Measurements from ENCODE around the gene COX7C.

COX7C gene

DNA sequence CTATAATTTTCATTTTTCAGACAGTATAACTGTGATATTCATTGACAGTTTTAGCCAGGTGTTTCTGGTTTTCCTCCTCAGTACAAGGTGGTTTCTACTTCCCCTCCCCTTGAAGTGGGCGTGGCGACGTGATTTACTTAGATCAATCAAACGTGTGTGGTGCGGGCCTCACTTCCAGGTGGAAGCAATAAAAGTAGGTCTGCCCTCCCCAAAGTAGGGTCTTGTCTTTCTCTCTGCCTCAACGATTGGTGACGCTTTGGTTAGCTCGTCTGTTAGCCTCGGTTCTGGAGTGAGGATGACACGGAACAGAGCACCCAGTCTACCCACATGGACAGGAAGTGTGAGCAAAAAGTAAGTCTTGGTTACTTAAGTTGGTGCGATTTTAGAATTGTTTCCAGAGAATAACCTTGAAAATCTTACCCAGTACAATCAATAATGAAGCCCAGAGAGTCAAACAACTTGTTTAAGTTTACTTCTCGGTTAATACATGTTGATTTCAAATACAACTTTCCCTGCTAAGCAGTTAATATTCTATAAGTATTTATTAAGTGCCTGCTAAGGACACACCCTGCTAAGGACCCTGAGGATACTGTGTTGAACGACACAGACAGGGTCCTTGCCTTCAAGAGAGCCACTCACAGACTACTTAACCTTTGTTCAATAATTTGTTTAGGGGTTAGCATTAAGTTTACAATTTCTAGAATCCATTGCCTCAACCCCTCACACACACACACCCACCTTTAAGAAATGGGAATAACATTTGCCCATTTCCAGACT is 48.4 kb downstream of the COX7C start:
- no peak for TF ChIP-seq CTCF (IDR thresholded peaks at IDR 0.05; ENCODE audit: insufficient read depth, low read depth, low read length, missing control alignments)
- no peak for DNase-seq (ENCODE audit: low read depth)

DNA sequence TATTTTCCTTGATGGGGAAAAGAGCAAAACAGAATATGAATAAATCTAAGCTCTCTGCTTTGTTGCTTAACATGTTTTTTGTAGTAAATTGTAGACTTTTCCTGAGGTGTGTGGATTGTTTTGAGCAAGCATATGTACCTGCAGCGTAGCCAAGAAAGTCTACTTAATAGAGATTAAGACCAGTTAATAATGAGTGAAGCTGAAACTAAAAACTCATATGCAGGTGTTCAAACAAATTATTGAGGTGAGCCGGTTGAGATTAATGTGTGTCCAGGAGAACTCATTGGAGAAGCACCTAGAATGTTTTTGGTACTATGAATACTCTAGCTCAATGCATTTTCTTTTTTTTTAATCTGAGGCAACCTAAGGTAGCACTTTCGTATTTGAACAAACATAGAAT is 49.2 kb downstream of the COX7C start:
- H3K4me3 ChIP-seq (ENCODE audit: low read length) = no peak overlapping the region
- no peak for TF ChIP-seq CTCF (IDR thresholded peaks at IDR 0.05; ENCODE audit: insufficient read depth, low read depth, low read length, missing control alignments)
- DNase-seq (ENCODE audit: low read depth) = no peak

More for the DNA sequence above, 48.4 kb downstream of the COX7C start:
- H3K4me3 ChIP-seq (ENCODE audit: low read length) = no peak overlapping the region

Data from epithelial cell of esophagus (primary cell).